Metanephros (tissue), 1 donor: ENCODE data around the gene ZNF436. TPM values are rescaled to one million over a fixed set of nuclear protein-coding genes. Genes with fewer than 3 reads are reported as not detected.

Source experiments
- total RNA-seq: library from RNA; depleted of rRNA; stranded (reverse); fragments of >200 nt; gene quantifications from one replicate; pipeline ENCODE4 v1.2.3, GENCODE V29; 2014

ZNF436 gene
- 28.6 TPM for total RNA-seq

GRCh38 chr1:23369335-23370013 is at the start of gene ZNF436:
TSS of gene ZNF436 (minus strand) at chr1:23369836. CDS start at chr1:23368005, 1,831 bp downstream.

GRCh38 chr1:23344111-23344986 is 25.3 kb downstream of the ZNF436 start, which contains the start of gene HNRNPR:
TSS of gene HNRNPR (minus strand) at chr1:23344284. CDS start at chr1:23341008, 3,276 bp downstream.

Other genes starting within 250 kb of the ZNF436 start
- gene LUZP1, start 201.0 kb downstream of the ZNF436 start, total RNA-seq: 24.3 TPM
- gene HTR1D, start 152.3 kb downstream of the ZNF436 start, total RNA-seq: 0.12 TPM
- gene HNRNPR, start 25.6 kb downstream of the ZNF436 start, total RNA-seq: 111 TPM
- gene TCEA3, start 54.9 kb upstream of the ZNF436 start, total RNA-seq: 75.4 TPM
- gene ASAP3, start 114.3 kb upstream of the ZNF436 start, total RNA-seq: 40.1 TPM
- 9.0 TPM for gene E2F2, start 161.4 kb upstream of the ZNF436 start, total RNA-seq
- gene ID3, start 189.7 kb upstream of the ZNF436 start, total RNA-seq: 558 TPM